A204.1 (cell line): ENCODE measurements around the gene MZF1.
"Not testable (repeated sequence)": the region's sequence is repeated elsewhere in the genome, so short reads cannot be mapped to it uniquely, and the experiment has no call there.

Experiments
- FAIRE-seq: peaks from 2 replicates; lab custom pipeline; 2012; peaks lifted over from hg19 to GRCh38; lab: Jason Lieb, UNC

The MZF1 gene

GRCh38 chr19:58555369-58555885 is 17.7 kb downstream of the MZF1 start:
- no peak for FAIRE-seq

GRCh38 chr19:58554494-58555368 is 18.4 kb downstream of the MZF1 start, which contains the start of gene CHMP2A:
CHMP2A (minus strand) TSS chr19:58555105; CDS start chr19:58554212, 893 bp downstream.
- peak; percentile 52 for FAIRE-seq

GRCh38 chr19:58553799-58554493 is 19.2 kb downstream of the MZF1 start:
- FAIRE-seq, result no peak

GRCh38 chr19:58552655-58553054 is 20.5 kb downstream of the MZF1 start:
- no peak for FAIRE-seq

- FAIRE-seq, result no peak
These were observed 21.3 kb downstream of the MZF1 start for GRCh38 chr19:58551577-58552471.

- no peak for FAIRE-seq
These were observed 22.0 kb downstream of the MZF1 start for GRCh38 chr19:58551123-58551497.

- no peak for FAIRE-seq
These were observed 22.6 kb downstream of the MZF1 start for GRCh38 chr19:58550362-58551122.

GRCh38 chr19:58549664-58550361 is 23.3 kb downstream of the MZF1 start:
- FAIRE-seq, result no peak

GRCh38 chr19:58548859-58549663 is 24.1 kb downstream of the MZF1 start:
- FAIRE-seq, result no peak

- FAIRE-seq, result no peak
These were observed 25.5 kb downstream of the MZF1 start for GRCh38 chr19:58547323-58548312.

- FAIRE-seq, result no peak
These were observed 27.1 kb downstream of the MZF1 start for GRCh38 chr19:58546019-58546530.

- FAIRE-seq, result no peak
These were observed 27.7 kb downstream of the MZF1 start for GRCh38 chr19:58545286-58546018.

- FAIRE-seq, result no peak
These were observed 28.4 kb downstream of the MZF1 start for GRCh38 chr19:58544591-58545285.

- peak; percentile 98 for FAIRE-seq
These were observed 29.1 kb downstream of the MZF1 start, which contains the start of gene TRIM28 for GRCh38 chr19:58543826-58544590. TRIM28 (plus strand) TSS chr19:58544064; CDS start chr19:58544758, 694 bp downstream.

GRCh38 chr19:58542641-58543372 is 30.3 kb downstream of the MZF1 start:
- FAIRE-seq, result not testable (repeated sequence)
